Neuronal stem cell (in vitro differentiated cells): ENCODE measurements around the gene FAH.

ENCODE experiments used
- DNase-seq: peaks from one replicate; pipeline ENCODE4 v3.0.0-alpha.2; 2013; ENCODE audit warnings: low spot score
- H2AFZ ChIP-seq: one replicate; pipeline ENCODE4 v1.6.1; 2013; ENCODE audit warnings: mild to moderate bottlenecking, low read length, inconsistent platforms
- H2AK5ac ChIP-seq: 2 replicates; pipeline ENCODE4 v1.6.1; 2013; ENCODE audit warnings: low read depth, mild to moderate bottlenecking, inconsistent platforms, low read length, moderate library complexity, mixed read lengths
- H2BK120ac ChIP-seq: 2 replicates; pipeline ENCODE4 v1.6.1; 2013; ENCODE audit warnings: low read depth, mild to moderate bottlenecking, inconsistent platforms, low read length, moderate library complexity, mixed read lengths
- H2BK12ac ChIP-seq: one replicate; pipeline ENCODE4 v1.6.1; 2013; ENCODE audit warnings: low read length, inconsistent platforms
- H2BK15ac ChIP-seq: 2 replicates; pipeline ENCODE4 v1.6.1; 2013; ENCODE audit warnings: mild to moderate bottlenecking, low read length, inconsistent platforms, mixed read lengths
- H2BK5ac ChIP-seq: one replicate; pipeline ENCODE4 v1.6.1; 2013; ENCODE audit warnings: inconsistent platforms, mild to moderate bottlenecking, low read length, moderate library complexity
- H3K14ac ChIP-seq: one replicate; pipeline ENCODE4 v1.6.1; 2013; ENCODE audit warnings: low read length, inconsistent platforms
- H3K18ac ChIP-seq: 2 replicates; pipeline ENCODE4 v1.6.1; 2013; ENCODE audit warnings: low read length, inconsistent platforms
- H3K23ac ChIP-seq: 2 replicates; pipeline ENCODE4 v1.6.1; 2013; ENCODE audit warnings: low read depth, mild to moderate bottlenecking, mixed read lengths, low read length, inconsistent platforms; ENCODE audit not compliant: poor library complexity
- H3K27ac ChIP-seq: replicated peaks from 3 replicates; pipeline ENCODE4 v1.5.1; 2013; ENCODE audit warnings: low read length, inconsistent platforms
- H3K27me3 ChIP-seq, 3 experiments: 2 replicates each; pipeline ENCODE4 v1.6.1; 2013; ENCODE audit warnings: low read length in 3 of 3, mild to moderate bottlenecking in 2 of 3, inconsistent platforms in 1 of 3, low read depth in 1 of 3, mixed read lengths in 1 of 3, moderate library complexity in 1 of 3; ENCODE audit not compliant: control insufficient read depth in 3 of 3, insufficient read depth in 3 of 3
- H3K36me3 ChIP-seq, 2 donors: replicated peaks in 1 of 2; 2 replicates each; pipeline ENCODE4 v1.6.1; 2013; ENCODE audit warnings: low read length in 2 of 2; ENCODE audit not compliant: control insufficient read depth in 2 of 2, insufficient read depth in 2 of 2
- H3K4ac ChIP-seq: 2 replicates; pipeline ENCODE4 v1.6.1; 2013; ENCODE audit warnings: inconsistent platforms, mild to moderate bottlenecking, low read length, moderate library complexity
- H3K4me1 ChIP-seq, 2 donors: 1 replicate in 1 of 2; 2 replicates in 1 of 2; pipeline ENCODE4 v1.6.1; 2013; ENCODE audit warnings: low read length in 2 of 2, low read depth in 1 of 2; ENCODE audit not compliant: control insufficient read depth in 2 of 2, insufficient read depth in 1 of 2
- H3K4me2 ChIP-seq: one replicate; pipeline ENCODE4 v1.6.1; 2013; ENCODE audit warnings: mild to moderate bottlenecking, low read length, inconsistent platforms; ENCODE audit not compliant: insufficient read depth, poor library complexity, severe bottlenecking
- H3K4me3 ChIP-seq, 2 donors: 2 replicates each; pipeline ENCODE4 v1.5.1; 2013; ENCODE audit warnings: low read length in 2 of 2, mild to moderate bottlenecking in 2 of 2, inconsistent platforms in 1 of 2, moderate library complexity in 1 of 2
- H3K79me1 ChIP-seq: one replicate; pipeline ENCODE4 v1.6.1; 2013; ENCODE audit warnings: low read depth, mild to moderate bottlenecking, inconsistent platforms, low read length, moderate library complexity
- H3K9ac ChIP-seq: one replicate; pipeline ENCODE4 v1.6.1; 2013; ENCODE audit warnings: mild to moderate bottlenecking, low read depth, low read length, inconsistent platforms; ENCODE audit not compliant: poor library complexity
- H3K9me3 ChIP-seq, 2 donors: replicated peaks in 1 of 2; 2 replicates each; pipeline versions ENCODE3 to v1.6.1; 2013; ENCODE audit warnings: low read length in 2 of 2, mild to moderate bottlenecking in 2 of 2, inconsistent platforms in 1 of 2, low read depth in 1 of 2, mixed read lengths in 1 of 2, moderate library complexity in 1 of 2; ENCODE audit not compliant: control insufficient read depth in 2 of 2, insufficient read depth in 1 of 2
- H4K8ac ChIP-seq: one replicate; pipeline ENCODE4 v1.6.1; 2013; ENCODE audit warnings: low read depth, mild to moderate bottlenecking, inconsistent platforms, low read length, moderate library complexity
- H4K91ac ChIP-seq: one replicate; pipeline ENCODE4 v1.6.1; 2013; ENCODE audit warnings: low read length, low read depth, mild to moderate bottlenecking, inconsistent platforms; ENCODE audit not compliant: poor library complexity
- WGBS, 2 donors: extraction: QIAGEN DNeasy Blood & Tissue Kit; methylation state at CpG; one replicate each; pipeline ENCODE4 v1.1.7; 2013; ENCODE audit warnings: missing lambda C conversion rate in 2 of 2, mixed read lengths in 1 of 2; ENCODE audit not compliant: insufficient read length in 2 of 2, insufficient replicate concordance in 1 of 2; ENCODE audit errors: extremely low coverage in 2 of 2; 5-methylcytosine and 5-hydroxymethylcytosine counted together

The FAH gene

DNA sequence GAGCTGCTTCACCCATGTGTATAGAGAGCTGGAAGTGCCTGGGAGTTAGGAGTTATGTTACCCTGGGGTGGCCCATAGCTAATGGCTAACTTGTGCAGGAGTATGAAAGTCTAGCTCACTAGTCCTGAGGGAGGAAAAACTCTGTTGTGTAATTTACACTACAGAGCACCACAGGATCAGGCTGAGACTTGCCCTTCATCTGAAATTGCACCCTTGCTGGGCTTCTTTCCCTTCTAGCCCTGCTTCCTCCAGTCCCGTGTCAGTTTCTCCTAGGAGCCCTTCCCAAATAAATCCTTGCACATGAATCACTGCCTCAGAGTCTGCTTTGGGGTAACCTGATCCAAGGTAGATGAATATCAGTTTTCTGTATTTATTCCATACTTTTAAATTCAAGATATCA is 59.2 kb downstream of the FAH start:
- H3K4me1 ChIP-seq, result peaks cover 0 to 8% of the 10 kb centered on the region in 2 donors
- DNase-seq, result no peak
- WGBS, 2 donors, result no CpG with 5 or more reads among the region's 1 CpG

DNA sequence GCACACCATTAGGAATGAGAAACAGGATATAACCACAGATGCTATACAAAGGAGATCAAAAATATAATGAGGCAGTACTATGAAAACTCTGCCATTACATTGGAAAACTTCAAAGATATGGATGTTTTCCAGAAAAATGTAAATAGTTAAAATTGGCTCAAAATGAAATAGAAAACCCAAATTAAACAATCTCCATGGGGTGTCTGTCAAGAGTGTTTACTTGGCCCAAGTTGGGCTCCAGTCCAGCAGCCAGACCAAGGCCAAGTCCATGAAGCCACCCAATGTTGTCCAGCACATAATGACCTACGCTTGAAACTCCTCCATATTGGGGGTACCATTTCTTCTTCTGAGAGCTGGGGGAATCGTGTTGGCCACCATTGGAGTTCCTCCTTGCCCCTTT is 62.1 kb downstream of the FAH start:
- no peak for DNase-seq
- H3K14ac ChIP-seq, result no peak overlapping the region
- H2AK5ac ChIP-seq, result no peak overlapping the region
- no peak overlapping the region for H3K18ac ChIP-seq
- H3K79me1 ChIP-seq, result no peaks in the 10 kb centered on the region
- no peak overlapping the region for H3K23ac ChIP-seq
- H3K36me3 ChIP-seq, result no peaks in the 10 kb centered on the region
- no peak overlapping the region for H2AFZ ChIP-seq
- H2BK15ac ChIP-seq, result no peak overlapping the region
- H2BK5ac ChIP-seq, result no peak overlapping the region
- H3K4me1 ChIP-seq, result no peaks in the 10 kb centered on the region
- H2BK12ac ChIP-seq, result no peak overlapping the region
- no peak overlapping the region for H3K4me2 ChIP-seq
- H3K9ac ChIP-seq, result no peak overlapping the region
- H3K27ac ChIP-seq, result no peak overlapping the region
- no CpG with 5 or more reads among the region's 2 CpGs for WGBS, 2 donors
- H3K9me3 ChIP-seq, result peaks cover 0 to 2% of the 10 kb centered on the region in 2 donors
- no peak overlapping the region for H2BK120ac ChIP-seq
- H4K91ac ChIP-seq, result no peak overlapping the region
- peaks cover 0 to 10% (median 0%) of the 10 kb centered on the region in 3 experiments for H3K27me3 ChIP-seq
- no peak overlapping the region for H3K4me3 ChIP-seq
- H3K4ac ChIP-seq, result no peak overlapping the region
- H4K8ac ChIP-seq, result no peak overlapping the region

More for the DNA sequence above, 59.2 kb downstream of the FAH start:
- Histone ChIP-seq H3K36me3 (no peaks in the 10 kb centered on the region), H3K4me2 (no peak overlapping the region), H2BK5ac (no peak overlapping the region), H2BK12ac (no peak overlapping the region), H3K23ac (no peak overlapping the region), H2BK15ac (no peak overlapping the region), H3K18ac (no peak overlapping the region), H3K9me3 (peaks cover 0 to 2% of the 10 kb centered on the region in 2 donors), H2BK120ac (no peak overlapping the region), H3K4me3 (no peak overlapping the region), H3K27ac (no peak overlapping the region), H3K14ac (no peak overlapping the region), H2AK5ac (no peak overlapping the region), H3K79me1 (no peaks in the 10 kb centered on the region), H2AFZ (no peak overlapping the region), H4K8ac (no peak overlapping the region), H3K4ac (no peak overlapping the region), H4K91ac (no peak overlapping the region), H3K27me3 (peaks cover 0 to 15% (median 0%) of the 10 kb centered on the region in 3 experiments), H3K9ac (no peak overlapping the region)

- Histone ChIP-seq H3K23ac (no peak overlapping the region), H2BK12ac (no peak overlapping the region), H3K14ac (no peak overlapping the region), H3K9ac (no peak overlapping the region), H3K4me1 (no peaks in the 10 kb centered on the region), H3K27me3 (peaks cover 0 to 3% (median 0%) of the 10 kb centered on the region in 3 experiments), H2BK120ac (no peak overlapping the region), H3K4me3 (no peak overlapping the region), H3K36me3 (no peaks in the 10 kb centered on the region), H3K27ac (no peak overlapping the region), H2AK5ac (no peak overlapping the region), H2BK5ac (no peak overlapping the region), H2BK15ac (no peak overlapping the region), H3K4ac (no peak overlapping the region), H3K9me3 (peaks cover 0 to 2% of the 10 kb centered on the region in 2 donors), H3K18ac (no peak overlapping the region), H3K4me2 (no peak overlapping the region), H3K79me1 (no peaks in the 10 kb centered on the region), H4K8ac (no peak overlapping the region), H4K91ac (no peak overlapping the region), H2AFZ (no peak overlapping the region)
- WGBS, 2 donors, result no CpG with 5 or more reads among the region's 5 CpGs
- DNase-seq, result no peak
Observed at GRCh38 chr15:80216141-80216540, 63.3 kb downstream of the FAH start.

GRCh38 chr15:80216911-80217310 is 64.1 kb downstream of the FAH start:
- Histone ChIP-seq H3K4me1 (no peaks in the 10 kb centered on the region), H3K36me3 (no peaks in the 10 kb centered on the region), H3K4me3 (no peak overlapping the region), H2AK5ac (no peak overlapping the region), H3K4me2 (no peak overlapping the region), H2BK12ac (no peak overlapping the region), H2AFZ (no peak overlapping the region), H3K27me3 (no peaks in the 10 kb centered on the region), H3K18ac (no peak overlapping the region), H3K23ac (no peak overlapping the region), H4K8ac (no peak overlapping the region), H3K9ac (no peak overlapping the region), H2BK15ac (no peak overlapping the region), H2BK5ac (no peak overlapping the region), H3K9me3 (peaks cover 0 to 2% of the 10 kb centered on the region in 2 donors), H2BK120ac (no peak overlapping the region), H3K79me1 (no peaks in the 10 kb centered on the region), H3K27ac (no peak overlapping the region), H3K4ac (no peak overlapping the region), H4K91ac (no peak overlapping the region), H3K14ac (no peak overlapping the region)
- WGBS, 2 donors, result no CpG with 5 or more reads among the region's 1 CpG
- DNase-seq, result no peak
